ENCODE data around the gene ZYG11A.

DNA sequence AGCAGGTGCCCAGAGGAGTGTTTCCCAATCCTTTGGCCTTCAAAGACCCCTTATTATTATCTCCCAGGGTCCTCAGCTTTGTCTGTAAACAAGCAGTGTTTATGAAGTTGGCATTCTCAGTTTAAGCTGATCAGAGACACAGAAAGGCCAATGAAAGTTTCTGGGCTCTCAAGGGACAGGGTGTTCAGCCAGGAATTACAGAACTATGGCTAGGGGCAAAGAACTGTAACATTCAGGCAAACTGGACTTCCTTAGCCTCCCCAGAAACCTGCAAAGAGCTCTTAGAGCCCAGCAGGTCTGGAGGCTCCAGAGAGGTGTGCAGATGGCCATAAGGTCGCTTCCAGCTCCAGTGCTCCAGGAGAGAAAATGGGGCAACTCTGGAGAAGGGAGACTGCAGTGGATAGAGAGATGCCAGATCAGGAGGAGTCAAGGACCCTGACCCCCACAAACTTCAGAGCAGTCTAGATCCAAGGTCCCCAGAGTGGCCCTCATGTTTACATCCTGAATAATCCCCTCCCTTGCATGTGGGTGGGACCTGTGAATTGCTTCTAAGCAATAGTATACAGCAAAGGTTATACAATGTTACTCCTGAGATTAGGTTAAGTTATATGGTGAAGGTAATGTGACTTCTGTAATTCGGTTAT lies 72.8 kb downstream of the ZYG11A start:
- TF ChIP-seq, protein P1, sequence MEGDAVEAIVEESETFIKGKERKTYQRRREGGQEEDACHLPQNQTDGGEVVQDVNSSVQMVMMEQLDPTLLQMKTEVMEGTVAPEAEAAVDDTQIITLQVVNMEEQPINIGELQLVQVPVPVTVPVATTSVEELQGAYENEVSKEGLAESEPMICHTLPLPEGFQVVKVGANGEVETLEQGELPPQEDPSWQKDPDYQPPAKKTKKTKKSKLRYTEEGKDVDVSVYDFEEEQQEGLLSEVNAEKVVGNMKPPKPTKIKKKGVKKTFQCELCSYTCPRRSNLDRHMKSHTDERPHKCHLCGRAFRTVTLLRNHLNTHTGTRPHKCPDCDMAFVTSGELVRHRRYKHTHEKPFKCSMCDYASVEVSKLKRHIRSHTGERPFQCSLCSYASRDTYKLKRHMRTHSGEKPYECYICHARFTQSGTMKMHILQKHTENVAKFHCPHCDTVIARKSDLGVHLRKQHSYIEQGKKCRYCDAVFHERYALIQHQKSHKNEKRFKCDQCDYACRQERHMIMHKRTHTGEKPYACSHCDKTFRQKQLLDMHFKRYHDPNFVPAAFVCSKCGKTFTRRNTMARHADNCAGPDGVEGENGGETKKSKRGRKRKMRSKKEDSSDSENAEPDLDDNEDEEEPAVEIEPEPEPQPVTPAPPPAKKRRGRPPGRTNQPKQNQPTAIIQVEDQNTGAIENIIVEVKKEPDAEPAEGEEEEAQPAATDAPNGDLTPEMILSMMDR (IDR thresholded peaks at IDR 0.05; ENCODE audit: low read depth, low read length, poor library complexity, severe bottlenecking) = no peak
- no peak for TF ChIP-seq EZH2phosphoT487 (IDR thresholded peaks at IDR 0.05; ENCODE audit: borderline replicate concordance, low read length)
